Nephron (organoid): ENCODE measurements around the gene CDH23.

Source experiments
- H3K27ac Mint-ChIP-seq, 3 experiments: 2 replicates each; pipeline ENCODE4 v1.8.0; 2020; ENCODE audit warnings: mixed read lengths in 3 of 3, mild to moderate bottlenecking in 2 of 3, moderate library complexity in 1 of 3
- H3K27me3 Mint-ChIP-seq: 2 replicates; pipeline ENCODE4 v1.8.0; 2021; ENCODE audit warnings: low read depth, mild to moderate bottlenecking, moderate library complexity, mixed read lengths
- H3K36me3 Mint-ChIP-seq: 2 replicates; pipeline ENCODE4 v1.8.0; 2020; ENCODE audit warnings: low read depth, mixed read lengths
- H3K4me1 Mint-ChIP-seq: 2 replicates; pipeline ENCODE4 v1.8.0; 2020; ENCODE audit warnings: mixed read lengths
- H3K4me3 Mint-ChIP-seq, 3 experiments: 2 replicates each; pipeline ENCODE4 v1.8.0; 2020; ENCODE audit warnings: mild to moderate bottlenecking in 3 of 3, mixed read lengths in 3 of 3, moderate library complexity in 2 of 3
- H3K9me3 Mint-ChIP-seq: 2 replicates; pipeline ENCODE4 v1.8.0; 2020; ENCODE audit warnings: mixed read lengths
- TF ChIP-seq, protein P1 (sequence below), 3 experiments: fragments of 200-600 bp; sonication (generic); IDR thresholded peaks; one replicate each; pipeline ENCODE4 v1.5.0; 2021; ENCODE audit warnings: antibody characterized with exemption in 3 of 3; ENCODE audit not compliant: unreplicated experiment in 3 of 3

CDH23 gene

DNA sequence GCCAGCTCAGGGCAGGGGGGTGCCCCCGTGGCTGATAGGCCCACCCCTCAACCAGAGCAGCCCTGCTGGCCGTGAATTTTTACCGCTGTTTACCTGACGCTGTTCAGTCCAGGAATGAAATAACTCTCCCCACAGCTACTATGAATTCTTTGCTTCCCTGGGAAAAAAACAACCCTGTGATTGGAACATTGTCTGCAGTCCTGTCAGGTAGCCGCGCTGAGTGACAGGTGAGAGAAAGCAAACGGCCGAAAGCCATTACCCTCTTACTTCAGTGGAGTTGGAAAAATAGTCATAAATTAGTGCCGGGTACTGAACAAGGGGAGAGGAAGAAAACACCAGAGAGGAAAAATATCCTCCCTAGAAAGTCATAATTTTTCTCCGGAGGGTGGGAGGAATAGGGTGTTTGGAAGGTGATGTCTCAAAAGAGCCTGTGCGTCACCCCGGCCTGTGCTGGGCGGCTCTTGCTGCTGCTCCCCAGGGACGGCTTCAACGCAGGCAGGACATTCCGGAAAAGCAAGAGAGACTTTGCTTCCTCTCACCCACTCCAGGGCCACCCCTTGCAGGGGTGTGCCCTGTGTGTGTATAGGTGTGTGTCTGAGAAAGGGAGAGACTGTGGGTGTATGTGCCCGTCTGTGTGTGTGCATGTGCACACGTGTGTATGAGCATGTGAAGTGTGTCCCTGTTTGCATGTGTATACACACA lies 69.0 kb downstream of the CDH23 start:
- no peaks in the 10 kb centered on the region for H3K9me3 Mint-ChIP-seq
- no peak overlapping the region for H3K4me3 Mint-ChIP-seq
- peaks cover 14% of the 10 kb centered on the region for H3K4me1 Mint-ChIP-seq
- H3K36me3 Mint-ChIP-seq = no peaks in the 10 kb centered on the region
- H3K27ac Mint-ChIP-seq = no peak overlapping the region
- TF ChIP-seq, protein P1, sequence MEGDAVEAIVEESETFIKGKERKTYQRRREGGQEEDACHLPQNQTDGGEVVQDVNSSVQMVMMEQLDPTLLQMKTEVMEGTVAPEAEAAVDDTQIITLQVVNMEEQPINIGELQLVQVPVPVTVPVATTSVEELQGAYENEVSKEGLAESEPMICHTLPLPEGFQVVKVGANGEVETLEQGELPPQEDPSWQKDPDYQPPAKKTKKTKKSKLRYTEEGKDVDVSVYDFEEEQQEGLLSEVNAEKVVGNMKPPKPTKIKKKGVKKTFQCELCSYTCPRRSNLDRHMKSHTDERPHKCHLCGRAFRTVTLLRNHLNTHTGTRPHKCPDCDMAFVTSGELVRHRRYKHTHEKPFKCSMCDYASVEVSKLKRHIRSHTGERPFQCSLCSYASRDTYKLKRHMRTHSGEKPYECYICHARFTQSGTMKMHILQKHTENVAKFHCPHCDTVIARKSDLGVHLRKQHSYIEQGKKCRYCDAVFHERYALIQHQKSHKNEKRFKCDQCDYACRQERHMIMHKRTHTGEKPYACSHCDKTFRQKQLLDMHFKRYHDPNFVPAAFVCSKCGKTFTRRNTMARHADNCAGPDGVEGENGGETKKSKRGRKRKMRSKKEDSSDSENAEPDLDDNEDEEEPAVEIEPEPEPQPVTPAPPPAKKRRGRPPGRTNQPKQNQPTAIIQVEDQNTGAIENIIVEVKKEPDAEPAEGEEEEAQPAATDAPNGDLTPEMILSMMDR (IDR thresholded peaks at IDR 0.05; ENCODE audit: unreplicated experiment in 3 of 3) = no peak
- peaks cover 29% of the 10 kb centered on the region for H3K27me3 Mint-ChIP-seq

DNA sequence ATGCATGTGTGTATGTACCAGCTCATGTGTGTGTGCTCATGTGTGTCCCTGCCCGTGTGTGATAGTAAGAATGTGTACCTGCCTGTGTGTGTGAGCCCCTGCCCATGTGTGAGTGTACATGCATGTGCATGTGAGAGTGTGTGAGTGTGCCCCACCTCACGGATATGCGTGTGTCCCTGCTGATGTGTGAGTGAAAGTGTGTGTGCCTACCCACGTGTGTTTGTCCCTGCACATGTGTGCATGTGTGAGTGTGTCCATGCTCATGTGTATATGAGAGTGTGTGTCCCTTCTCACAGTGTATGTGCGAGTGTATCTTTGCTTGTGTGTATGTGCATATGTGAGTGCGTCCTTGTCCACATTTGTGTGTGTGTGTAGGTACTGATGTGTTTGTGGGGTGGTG lies 69.6 kb downstream of the CDH23 start:
- TF ChIP-seq, protein P1 (IDR thresholded peaks at IDR 0.05; ENCODE audit: unreplicated experiment in 3 of 3) = no peak

DNA sequence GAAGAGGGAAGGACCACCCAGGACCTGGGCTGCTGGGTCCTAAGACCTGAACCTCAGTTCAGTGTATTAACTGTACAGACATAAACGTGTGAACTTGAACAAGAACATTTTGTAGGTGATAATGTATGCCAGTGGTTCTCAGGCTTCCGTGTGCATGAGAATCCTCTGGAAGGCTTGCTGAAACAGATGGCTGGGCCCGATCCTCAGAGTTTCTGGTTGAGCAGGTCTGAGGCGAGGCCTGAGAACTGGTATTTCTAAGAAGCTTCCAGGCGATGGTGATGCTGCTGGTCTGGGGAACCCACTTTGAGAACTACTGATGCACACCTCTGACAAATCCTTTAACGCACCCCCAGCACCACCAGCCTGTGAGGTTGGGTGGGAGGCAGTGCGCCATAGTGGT lies 70.4 kb downstream of the CDH23 start:
- peaks cover 26% of the 10 kb centered on the region for H3K4me1 Mint-ChIP-seq
- H3K27ac Mint-ChIP-seq = no peak overlapping the region
- H3K36me3 Mint-ChIP-seq = no peaks in the 10 kb centered on the region
- peaks cover 26% of the 10 kb centered on the region for H3K27me3 Mint-ChIP-seq
- no peaks in the 10 kb centered on the region for H3K9me3 Mint-ChIP-seq
- TF ChIP-seq, protein P1 (IDR thresholded peaks at IDR 0.05; ENCODE audit: unreplicated experiment in 3 of 3) = no peak
- no peak overlapping the region for H3K4me3 Mint-ChIP-seq

More for the DNA sequence above, 69.6 kb downstream of the CDH23 start:
- Mint-ChIP-seq H3K27me3 (peaks cover 26% of the 10 kb centered on the region), H3K4me3 (no peak overlapping the region), H3K27ac (no peak overlapping the region), H3K9me3 (no peaks in the 10 kb centered on the region), H3K4me1 (peaks cover 20% of the 10 kb centered on the region), H3K36me3 (no peaks in the 10 kb centered on the region)

GRCh38 chr10:71467569-71468362 lies 71.0 kb downstream of the CDH23 start:
- Mint-ChIP-seq H3K4me1 (peaks cover 30% of the 10 kb centered on the region), H3K36me3 (no peaks in the 10 kb centered on the region), H3K9me3 (no peaks in the 10 kb centered on the region), H3K27ac (no peak overlapping the region), H3K27me3 (peaks cover 21% of the 10 kb centered on the region), H3K4me3 (no peak overlapping the region)
- TF ChIP-seq, protein P1 (IDR thresholded peaks at IDR 0.05; ENCODE audit: unreplicated experiment in 3 of 3) = no peak

DNA sequence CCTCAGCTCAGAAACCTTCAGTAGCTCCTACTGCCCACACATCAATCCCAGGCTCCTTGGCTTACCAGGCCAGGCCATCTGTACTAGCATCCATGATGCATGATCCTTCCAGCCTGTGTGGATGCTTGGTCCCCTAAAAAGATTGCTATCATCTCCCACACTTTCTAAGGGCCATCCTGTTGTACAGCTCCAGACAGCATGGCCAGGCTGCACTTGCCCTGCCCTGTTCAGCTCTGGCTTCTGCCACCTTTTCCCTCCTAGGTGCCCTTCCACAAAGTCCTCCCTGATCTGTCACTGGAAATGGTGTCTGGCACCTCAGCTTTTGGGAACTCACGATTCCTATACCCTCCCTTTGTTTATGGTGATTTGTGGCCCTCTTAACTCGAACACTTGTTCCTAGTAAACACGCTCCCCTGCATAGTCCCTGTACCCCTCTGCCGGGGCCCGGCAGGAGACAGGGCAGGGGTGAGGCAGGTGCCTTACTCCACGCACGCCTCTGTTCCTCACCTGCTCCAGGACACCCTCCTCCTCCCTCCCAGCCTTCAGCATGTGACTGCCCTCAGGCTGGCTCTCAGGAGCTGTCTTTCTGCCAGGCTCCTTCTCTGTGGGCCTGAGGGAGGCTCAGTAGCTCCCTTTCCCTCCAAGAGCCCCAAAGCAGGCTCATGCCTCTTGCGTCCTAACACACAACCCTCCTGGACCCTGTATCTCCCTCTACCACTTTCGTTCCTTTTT lies 71.8 kb downstream of the CDH23 start:
- H3K9me3 Mint-ChIP-seq = no peaks in the 10 kb centered on the region

More for the DNA sequence above, 71.8 kb downstream of the CDH23 start:
- H3K27ac Mint-ChIP-seq = peak overlapping the region in 1 of 3 experiments; percentile 5
- H3K36me3 Mint-ChIP-seq = no peaks in the 10 kb centered on the region
- peaks cover 14% of the 10 kb centered on the region for H3K27me3 Mint-ChIP-seq
- peaks cover 35% of the 10 kb centered on the region for H3K4me1 Mint-ChIP-seq
- TF ChIP-seq, protein P1 (IDR thresholded peaks at IDR 0.05; ENCODE audit: unreplicated experiment in 3 of 3) = no peak
- no peak overlapping the region for H3K4me3 Mint-ChIP-seq
